Right lobe of liver (tissue), 6 donors: Measurements from ENCODE around the gene RHOC. TPM values are rescaled to one million over a fixed set of nuclear protein-coding genes. Genes with fewer than 3 reads are reported as not detected.

Experiments
- ATAC-seq, 4 donors: fragments of 200-7000 bp; cut with Tn5 transposase; one replicate each; pipeline ENCODE4 v1.9.1; 2020; ENCODE audit warnings: mild to moderate bottlenecking in 4 of 4, moderate library complexity in 4 of 4
- DNase-seq, 3 donors: peaks; one replicate each; pipeline ENCODE4 v3.0.0-alpha.2; 2020
- H3K27ac ChIP-seq, 3 donors: fragments of 200-600 bp; one replicate each; pipeline ENCODE4 v1.8.0; 2022
- H3K27me3 ChIP-seq, 2 donors: fragments of 200-600 bp; one replicate each; pipeline ENCODE4 v1.8.0; 2022
- H3K36me3 ChIP-seq, 4 donors: fragments of 200-600 bp; sonication (generic) in 1 of 4; one replicate each; pipeline versions ENCODE4 v1.5.1 to v1.8.0; 2017 to 2022; ENCODE audit warnings: control low read depth in 1 of 4
- H3K4me1 ChIP-seq, 4 donors: fragments of 200-600 bp; sonication (generic) in 1 of 4; one replicate each; pipeline versions ENCODE4 v1.5.1 to v1.8.0; 2017 to 2022; ENCODE audit warnings: control low read depth in 1 of 4
- H3K4me3 ChIP-seq, 3 donors: fragments of 200-600 bp; one replicate each; pipeline ENCODE4 v1.8.0; 2022
- H3K9me3 ChIP-seq, 4 donors: fragments of 200-600 bp; sonication (generic) in 1 of 4; one replicate each; pipeline versions ENCODE4 v1.5.1 to v1.8.0; 2017 to 2022; ENCODE audit warnings: control low read depth in 1 of 4
- CTCF ChIP-seq, 4 donors: fragments of 200-600 bp in 3 of 4; fragments of 450-650 bp in 1 of 4; IDR thresholded peaks; one replicate each; pipeline versions ENCODE4 v1.5.1 to v1.8.0; 2016 to 2022; ENCODE audit warnings: antibody characterized with exemption in 4 of 4, mild to moderate bottlenecking in 2 of 4
- POLR2A ChIP-seq: fragments of 450-650 bp; IDR thresholded peaks from one replicate; pipeline ENCODE4 v1.6.1; 2017; ENCODE audit warnings: antibody characterized with exemption, mild to moderate bottlenecking
- WGBS: methylation state at CpG from one replicate; pipeline ENCODE4 v1.1.6; 2018; ENCODE audit warnings: low coverage, low lambda C conversion rate; ENCODE audit not compliant: insufficient coverage; ENCODE audit errors: missing lambda C conversion rate; 5-methylcytosine and 5-hydroxymethylcytosine counted together
- intact Hi-C, 2 donors: fragments of 100-400 bp; cut with DNase I; formaldehyde crosslinking; loops; one replicate each; pipeline versions ENCODE4 v1.11.2 to v1.14.1; 2022
- total RNA-seq, 6 experiments: library from RNA; depleted of rRNA in 2 of 6; stranded (reverse); fragments of >200 nt in 2 of 6; fragmentation: NEBNext Ultra II Directional in 3 of 6; extraction: Animal tissue kit (Norgen Biotek cat#: 25700) in 3 of 6; gene quantifications; one replicate each; pipeline versions ENCODE4 v1.1.0 to v1.2.4, GENCODE V29; 2016 to 2023
- donor health status: DM: no; HTN: yes; CAD: no.
- donor health status: DM: no; HTN: no; CAD: no.
- donor health status: DM: no; HTN: no; CAD: no.
- donor health status: DM: no; HTN: yes; CAD: no.
- donor health status: DM: no; HTN: yes; CAD: no.

Gene RHOC
- total RNA-seq, 6 experiments from 2014 or later = 47.9 to 207 (median 107) TPM

GRCh38 chr1:112672842-112673241, 34.1 kb downstream of the RHOC start:
- no peak for ATAC-seq
- WGBS = 86% methylated on average over 1 of the region's 1 CpG
- intact Hi-C loops = no loop called here

GRCh38 chr1:112672009-112672408, 34.9 kb downstream of the RHOC start:
- no peak for TF ChIP-seq CTCF (IDR thresholded peaks at IDR 0.05)
- TF ChIP-seq POLR2A = no peak
- H3K4me1 ChIP-seq = peaks cover 0 to 19% (median 5%) of the 10 kb centered on the region in 4 donors
- no peak for ATAC-seq
- intact Hi-C loops = no loop called here
- no peaks in the 10 kb centered on the region for H3K9me3 ChIP-seq
- H3K36me3 ChIP-seq = peaks cover 0 to 42% (median 7%) of the 10 kb centered on the region in 4 donors
- no peaks in the 10 kb centered on the region for H3K27me3 ChIP-seq
- DNase-seq = no peak
- H3K27ac ChIP-seq = no peak overlapping the region
- H3K4me3 ChIP-seq = no peak overlapping the region
- 69% methylated on average over 2 of the region's 2 CpGs for WGBS

More at GRCh38 chr1:112672842-112673241, 34.1 kb downstream of the RHOC start:
- DNase-seq = no peak
- Histone ChIP-seq H3K4me3 (no peak overlapping the region), H3K4me1 (peaks cover 0 to 19% (median 5%) of the 10 kb centered on the region in 4 donors), H3K27me3 (no peaks in the 10 kb centered on the region), H3K27ac (no peak overlapping the region), H3K9me3 (no peaks in the 10 kb centered on the region), H3K36me3 (peaks cover 0 to 36% (median 4%) of the 10 kb centered on the region in 4 donors)
- TF ChIP-seq CTCF (IDR thresholded peaks at IDR 0.05) = no peak
- no peak for TF ChIP-seq POLR2A

- Histone ChIP-seq H3K4me1 (no peaks in the 10 kb centered on the region), H3K27me3 (no peaks in the 10 kb centered on the region), H3K4me3 (no peak overlapping the region), H3K36me3 (peaks cover 0 to 76% (median 9%) of the 10 kb centered on the region in 4 donors), H3K27ac (no peak overlapping the region), H3K9me3 (no peaks in the 10 kb centered on the region)
- DNase-seq = no peak
- intact Hi-C loops = no loop called here
- ATAC-seq = no peak
- no peak for TF ChIP-seq POLR2A
- no peak for TF ChIP-seq CTCF (IDR thresholded peaks at IDR 0.05)
- 94% methylated on average over 2 of the region's 2 CpGs for WGBS
Observed at GRCh38 chr1:112666946-112667345, 40.0 kb downstream of the RHOC start.

- WGBS = 98% methylated on average over 3 of the region's 3 CpGs
- ATAC-seq (no peak), DNase-seq (no peak)
- intact Hi-C loops = no loop called here
- H3K27ac ChIP-seq = no peak overlapping the region
- no peaks in the 10 kb centered on the region for H3K9me3 ChIP-seq
- H3K4me3 ChIP-seq = no peak overlapping the region
- H3K27me3 ChIP-seq = no peaks in the 10 kb centered on the region
- H3K36me3 ChIP-seq = peaks cover 0 to 77% (median 14%) of the 10 kb centered on the region in 4 donors
- H3K4me1 ChIP-seq = no peaks in the 10 kb centered on the region
- TF ChIP-seq CTCF (IDR thresholded peaks at IDR 0.05) = no peak
- TF ChIP-seq POLR2A = no peak
Observed at GRCh38 chr1:112665857-112666256, 41.1 kb downstream of the RHOC start.

- peaks cover 0 to 29% (median 5%) of the 10 kb centered on the region in 4 donors for H3K36me3 ChIP-seq
- no peak overlapping the region for H3K27ac ChIP-seq
- 100% methylated on average over 1 of the region's 1 CpG for WGBS
- no peaks in the 10 kb centered on the region for H3K4me1 ChIP-seq
- ATAC-seq (no peak), DNase-seq (no peak)
- H3K9me3 ChIP-seq = no peaks in the 10 kb centered on the region
- intact Hi-C loops = no loop called here
- no peak overlapping the region for H3K4me3 ChIP-seq
- no peak for TF ChIP-seq CTCF (IDR thresholded peaks at IDR 0.05)
- no peak for TF ChIP-seq POLR2A
- no peaks in the 10 kb centered on the region for H3K27me3 ChIP-seq
Observed at GRCh38 chr1:112651205-112651604, 55.7 kb downstream of the RHOC start.
